AG09309 (cell line): ENCODE measurements around the gene WFDC2.

Source experiments
- DNase-seq: peaks from one replicate; pipeline ENCODE4 v3.0.0-alpha.2; 2010; ENCODE audit warnings: low read depth
- H3K4me3 ChIP-seq: 2 replicates; pipeline ENCODE4 v1.5.1; 2011; ENCODE audit warnings: mild to moderate bottlenecking, low read depth, low read length, moderate library complexity; ENCODE audit not compliant: control insufficient read depth
- CTCF ChIP-seq: IDR thresholded peaks from 2 replicates; pipeline ENCODE4 v1.5.1; 2011; ENCODE audit warnings: mild to moderate bottlenecking, low read depth, low read length, inconsistent platforms; ENCODE audit not compliant: insufficient read depth, control insufficient read depth; ENCODE audit errors: missing control alignments

The WFDC2 gene

GRCh38 chr20:45506398-45506797, 36.8 kb downstream of the WFDC2 start:
- no peak for TF ChIP-seq CTCF
- no peak overlapping the region for H3K4me3 ChIP-seq
- no peak for DNase-seq

- DNase-seq, result no peak
- TF ChIP-seq CTCF, result no peak
- no peak overlapping the region for H3K4me3 ChIP-seq
Observed at GRCh38 chr20:45507011-45507820, 37.7 kb downstream of the WFDC2 start.

- no peak for TF ChIP-seq CTCF
- DNase-seq, result no peak
- H3K4me3 ChIP-seq, result no peak overlapping the region
Observed at GRCh38 chr20:45508068-45508886, 38.7 kb downstream of the WFDC2 start.

GRCh38 chr20:45509091-45509490, 39.5 kb downstream of the WFDC2 start:
- no peak for DNase-seq
- no peak for TF ChIP-seq CTCF

GRCh38 chr20:45510242-45510862, 40.8 kb downstream of the WFDC2 start:
- DNase-seq, result no peak
- H3K4me3 ChIP-seq, result no peak overlapping the region
- no peak for TF ChIP-seq CTCF

More at GRCh38 chr20:45509091-45509490, 39.5 kb downstream of the WFDC2 start:
- H3K4me3 ChIP-seq, result no peak overlapping the region

GRCh38 chr20:45515147-45515913, 45.8 kb downstream of the WFDC2 start, which contains the start of gene SPINT3:
SPINT3 (minus strand) TSS chr20:45515622; CDS start chr20:45515608, 14 bp downstream.
- no peak for TF ChIP-seq CTCF
- DNase-seq, result no peak
- H3K4me3 ChIP-seq, result no peak within 1 kb of the TSS
